ENCODE results near the gene ZNF268. TPM values are rescaled to one million over a fixed set of nuclear protein-coding genes. Genes with fewer than 3 reads are reported as not detected.

The ZNF268 gene
- total and polyA plus RNA-seq, 4 donors, result 4.8 to 23.0 (median 10.7) TPM

DNA sequence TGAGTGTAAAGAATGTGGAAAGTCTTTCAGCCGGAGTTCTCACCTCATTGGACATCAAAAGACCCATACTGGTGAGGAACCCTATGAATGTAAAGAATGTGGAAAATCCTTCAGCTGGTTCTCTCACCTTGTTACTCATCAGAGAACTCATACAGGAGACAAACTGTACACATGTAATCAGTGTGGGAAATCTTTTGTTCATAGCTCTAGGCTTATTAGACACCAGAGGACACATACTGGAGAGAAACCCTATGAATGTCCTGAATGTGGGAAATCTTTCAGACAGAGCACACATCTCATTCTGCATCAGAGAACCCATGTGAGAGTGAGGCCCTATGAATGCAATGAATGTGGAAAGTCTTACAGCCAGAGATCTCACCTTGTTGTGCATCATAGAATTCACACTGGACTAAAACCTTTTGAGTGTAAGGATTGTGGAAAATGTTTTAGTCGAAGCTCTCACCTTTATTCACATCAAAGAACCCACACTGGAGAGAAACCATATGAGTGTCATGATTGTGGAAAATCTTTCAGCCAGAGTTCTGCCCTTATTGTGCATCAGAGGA lies 25.1 kb upstream of the ZNF268 start:
- no peak for DNase-seq (ENCODE audit: low spot score)
- Histone ChIP-seq H3K27me3 (ENCODE audit: control insufficient read depth in 4 of 4, insufficient read depth in 4 of 4, low read length in 3 of 4) (no peaks in the 10 kb centered on the region), H3K36me3 (ENCODE audit: control insufficient read depth in 4 of 4, insufficient read depth in 3 of 4, low read depth in 1 of 4, low read length in 3 of 4) (peaks cover 20 to 68% (median 59%) of the 10 kb centered on the region in 4 donors), H3K9me3 (ENCODE audit: control insufficient read depth in 4 of 4, low read length in 3 of 4) (peaks cover 49 to 87% (median 80%) of the 10 kb centered on the region in 4 donors), H3K27ac (ENCODE audit: low read depth in 1 of 2, low read length in 2 of 2) (no peak overlapping the region), H3K4me1 (ENCODE audit: control insufficient read depth in 4 of 4, insufficient read depth in 4 of 4, low read length in 3 of 4) (no peaks in the 10 kb centered on the region), H3K4me3 (ENCODE audit: low read depth in 1 of 3, low read length in 3 of 3) (peak overlapping the region in 2 of 3 donors; percentile 60 to 74), H3K9ac (ENCODE audit: low read depth in 1 of 2, low read length in 2 of 2) (no peak overlapping the region)
- TF ChIP-seq, protein P1, sequence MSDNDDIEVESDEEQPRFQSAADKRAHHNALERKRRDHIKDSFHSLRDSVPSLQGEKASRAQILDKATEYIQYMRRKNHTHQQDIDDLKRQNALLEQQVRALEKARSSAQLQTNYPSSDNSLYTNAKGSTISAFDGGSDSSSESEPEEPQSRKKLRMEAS (IDR thresholded peaks at IDR 0.05), result no peak
- TF ChIP-seq, protein P2, sequence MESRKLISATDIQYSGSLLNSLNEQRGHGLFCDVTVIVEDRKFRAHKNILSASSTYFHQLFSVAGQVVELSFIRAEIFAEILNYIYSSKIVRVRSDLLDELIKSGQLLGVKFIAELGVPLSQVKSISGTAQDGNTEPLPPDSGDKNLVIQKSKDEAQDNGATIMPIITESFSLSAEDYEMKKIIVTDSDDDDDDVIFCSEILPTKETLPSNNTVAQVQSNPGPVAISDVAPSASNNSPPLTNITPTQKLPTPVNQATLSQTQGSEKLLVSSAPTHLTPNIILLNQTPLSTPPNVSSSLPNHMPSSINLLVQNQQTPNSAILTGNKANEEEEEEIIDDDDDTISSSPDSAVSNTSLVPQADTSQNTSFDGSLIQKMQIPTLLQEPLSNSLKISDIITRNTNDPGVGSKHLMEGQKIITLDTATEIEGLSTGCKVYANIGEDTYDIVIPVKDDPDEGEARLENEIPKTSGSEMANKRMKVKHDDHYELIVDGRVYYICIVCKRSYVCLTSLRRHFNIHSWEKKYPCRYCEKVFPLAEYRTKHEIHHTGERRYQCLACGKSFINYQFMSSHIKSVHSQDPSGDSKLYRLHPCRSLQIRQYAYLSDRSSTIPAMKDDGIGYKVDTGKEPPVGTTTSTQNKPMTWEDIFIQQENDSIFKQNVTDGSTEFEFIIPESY (IDR thresholded peaks at IDR 0.05), result no peak
- TF ChIP-seq, protein P3, sequence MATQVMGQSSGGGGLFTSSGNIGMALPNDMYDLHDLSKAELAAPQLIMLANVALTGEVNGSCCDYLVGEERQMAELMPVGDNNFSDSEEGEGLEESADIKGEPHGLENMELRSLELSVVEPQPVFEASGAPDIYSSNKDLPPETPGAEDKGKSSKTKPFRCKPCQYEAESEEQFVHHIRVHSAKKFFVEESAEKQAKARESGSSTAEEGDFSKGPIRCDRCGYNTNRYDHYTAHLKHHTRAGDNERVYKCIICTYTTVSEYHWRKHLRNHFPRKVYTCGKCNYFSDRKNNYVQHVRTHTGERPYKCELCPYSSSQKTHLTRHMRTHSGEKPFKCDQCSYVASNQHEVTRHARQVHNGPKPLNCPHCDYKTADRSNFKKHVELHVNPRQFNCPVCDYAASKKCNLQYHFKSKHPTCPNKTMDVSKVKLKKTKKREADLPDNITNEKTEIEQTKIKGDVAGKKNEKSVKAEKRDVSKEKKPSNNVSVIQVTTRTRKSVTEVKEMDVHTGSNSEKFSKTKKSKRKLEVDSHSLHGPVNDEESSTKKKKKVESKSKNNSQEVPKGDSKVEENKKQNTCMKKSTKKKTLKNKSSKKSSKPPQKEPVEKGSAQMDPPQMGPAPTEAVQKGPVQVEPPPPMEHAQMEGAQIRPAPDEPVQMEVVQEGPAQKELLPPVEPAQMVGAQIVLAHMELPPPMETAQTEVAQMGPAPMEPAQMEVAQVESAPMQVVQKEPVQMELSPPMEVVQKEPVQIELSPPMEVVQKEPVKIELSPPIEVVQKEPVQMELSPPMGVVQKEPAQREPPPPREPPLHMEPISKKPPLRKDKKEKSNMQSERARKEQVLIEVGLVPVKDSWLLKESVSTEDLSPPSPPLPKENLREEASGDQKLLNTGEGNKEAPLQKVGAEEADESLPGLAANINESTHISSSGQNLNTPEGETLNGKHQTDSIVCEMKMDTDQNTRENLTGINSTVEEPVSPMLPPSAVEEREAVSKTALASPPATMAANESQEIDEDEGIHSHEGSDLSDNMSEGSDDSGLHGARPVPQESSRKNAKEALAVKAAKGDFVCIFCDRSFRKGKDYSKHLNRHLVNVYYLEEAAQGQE (IDR thresholded peaks at IDR 0.05), result no peak
- no peak for TF ChIP-seq FOXA1 (IDR thresholded peaks at IDR 0.05)
- TF ChIP-seq JUND (IDR thresholded peaks at IDR 0.05), result no peak
- no peak for TF ChIP-seq HNF4G (IDR thresholded peaks at IDR 0.05)
- 96% methylated on average over 2 of the region's 2 CpGs for WGBS

DNA sequence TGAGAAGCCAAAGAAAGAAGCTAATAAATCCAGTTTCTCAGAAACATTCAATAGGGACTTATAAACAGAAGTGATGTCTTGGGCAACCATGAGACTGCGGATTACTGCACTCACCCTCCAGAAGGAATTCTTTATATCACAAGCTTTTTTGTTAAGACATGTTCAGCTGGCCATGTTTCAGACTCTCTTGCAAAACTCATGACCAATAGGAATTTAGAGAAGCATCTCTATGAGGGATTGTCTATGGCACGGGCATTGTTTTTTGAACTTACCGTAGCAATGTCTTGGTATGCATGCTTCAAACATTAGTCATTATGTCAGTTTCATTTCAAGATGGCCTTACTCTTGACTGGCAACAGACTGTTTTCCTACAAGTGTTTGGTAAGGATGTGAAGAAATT lies 15.5 kb upstream of the ZNF268 start:
- DNase-seq (ENCODE audit: low spot score), result no peak
- peak overlapping the region in 1 of 3 donors; percentile 8 for H3K4me3 ChIP-seq (ENCODE audit: low read depth in 1 of 3, low read length in 3 of 3)
- no peak overlapping the region for H3K27ac ChIP-seq (ENCODE audit: low read depth in 1 of 2, low read length in 2 of 2)
- TF ChIP-seq RAD21 (IDR thresholded peaks at IDR 0.05) (no peak), SP1 (IDR thresholded peaks at IDR 0.05) (no peak), GABPA (IDR thresholded peaks at IDR 0.05 in 1 of 2, conservative IDR thresholded peaks at IDR 0.05 in 1 of 2) (no peak)
- TF ChIP-seq, protein P3 (IDR thresholded peaks at IDR 0.05), result no peak
- TF ChIP-seq, protein P4, sequence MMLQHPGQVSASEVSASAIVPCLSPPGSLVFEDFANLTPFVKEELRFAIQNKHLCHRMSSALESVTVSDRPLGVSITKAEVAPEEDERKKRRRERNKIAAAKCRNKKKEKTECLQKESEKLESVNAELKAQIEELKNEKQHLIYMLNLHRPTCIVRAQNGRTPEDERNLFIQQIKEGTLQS (IDR thresholded peaks at IDR 0.05), result no peak
- WGBS, result 95% methylated on average over 3 of the region's 3 CpGs
- no peaks in the 10 kb centered on the region for H3K36me3 ChIP-seq (ENCODE audit: control insufficient read depth in 4 of 4, insufficient read depth in 3 of 4, low read depth in 1 of 4, low read length in 3 of 4)
- no peak overlapping the region for H3K9ac ChIP-seq (ENCODE audit: low read depth in 1 of 2, low read length in 2 of 2)
- H3K9me3 ChIP-seq (ENCODE audit: control insufficient read depth in 4 of 4, low read length in 3 of 4), result peaks cover 17 to 63% (median 32%) of the 10 kb centered on the region in 4 donors
- no peaks in the 10 kb centered on the region for H3K4me1 ChIP-seq (ENCODE audit: control insufficient read depth in 4 of 4, insufficient read depth in 4 of 4, low read length in 3 of 4)
- H3K27me3 ChIP-seq (ENCODE audit: control insufficient read depth in 4 of 4, insufficient read depth in 4 of 4, low read length in 3 of 4), result no peaks in the 10 kb centered on the region

Measured in liver (tissue), 9 donors.